ENCODE results near the gene IL1RN.

- TF ChIP-seq CTCF (IDR thresholded peaks at IDR 0.05 in 2 of 3, conservative IDR thresholded peaks at IDR 0.05 in 1 of 3; ENCODE audit: control insufficient read depth in 2 of 3, extremely low read depth in 1 of 3, insufficient read depth in 1 of 3, low read depth in 3 of 3, low read length in 3 of 3): no peak
- no peak for TF ChIP-seq RAD21 (IDR thresholded peaks at IDR 0.05; ENCODE audit: insufficient read depth, low read depth, low read length)
- no peak for TF ChIP-seq TCF12 (IDR thresholded peaks at IDR 0.05; ENCODE audit: low read depth, low read length)
- TF ChIP-seq POLR2A (IDR thresholded peaks at IDR 0.05; ENCODE audit: low read depth, low read length): no peak
- TF ChIP-seq SIN3A (IDR thresholded peaks at IDR 0.05; ENCODE audit: low read depth, low read length): no peak
- TF ChIP-seq SMC3 (IDR thresholded peaks at IDR 0.05; ENCODE audit: borderline replicate concordance, low read length): no peak
- no peak for TF ChIP-seq BRCA1 (IDR thresholded peaks at IDR 0.05; ENCODE audit: low read depth, low read length)
- no peak for TF ChIP-seq USF1 (IDR thresholded peaks at IDR 0.05; ENCODE audit: borderline replicate concordance, extremely low read length, insufficient read depth, low read depth, low read length)
- no peak for TF ChIP-seq MAX (IDR thresholded peaks at IDR 0.05; ENCODE audit: low read depth, low read length)
- TF ChIP-seq HCFC1 (IDR thresholded peaks at IDR 0.05; ENCODE audit: low read length): no peak
- no peak for TF ChIP-seq FOXM1 (IDR thresholded peaks at IDR 0.05; ENCODE audit: low read depth, low read length)
- TF ChIP-seq KDM1A (IDR thresholded peaks at IDR 0.05; ENCODE audit: borderline replicate concordance): no peak
- no peak for TF ChIP-seq EP300 (IDR thresholded peaks at IDR 0.05; ENCODE audit: borderline replicate concordance in 1 of 2, control insufficient read depth in 1 of 2, low read depth in 2 of 2, low read length in 2 of 2)
- TF ChIP-seq, protein P1, sequence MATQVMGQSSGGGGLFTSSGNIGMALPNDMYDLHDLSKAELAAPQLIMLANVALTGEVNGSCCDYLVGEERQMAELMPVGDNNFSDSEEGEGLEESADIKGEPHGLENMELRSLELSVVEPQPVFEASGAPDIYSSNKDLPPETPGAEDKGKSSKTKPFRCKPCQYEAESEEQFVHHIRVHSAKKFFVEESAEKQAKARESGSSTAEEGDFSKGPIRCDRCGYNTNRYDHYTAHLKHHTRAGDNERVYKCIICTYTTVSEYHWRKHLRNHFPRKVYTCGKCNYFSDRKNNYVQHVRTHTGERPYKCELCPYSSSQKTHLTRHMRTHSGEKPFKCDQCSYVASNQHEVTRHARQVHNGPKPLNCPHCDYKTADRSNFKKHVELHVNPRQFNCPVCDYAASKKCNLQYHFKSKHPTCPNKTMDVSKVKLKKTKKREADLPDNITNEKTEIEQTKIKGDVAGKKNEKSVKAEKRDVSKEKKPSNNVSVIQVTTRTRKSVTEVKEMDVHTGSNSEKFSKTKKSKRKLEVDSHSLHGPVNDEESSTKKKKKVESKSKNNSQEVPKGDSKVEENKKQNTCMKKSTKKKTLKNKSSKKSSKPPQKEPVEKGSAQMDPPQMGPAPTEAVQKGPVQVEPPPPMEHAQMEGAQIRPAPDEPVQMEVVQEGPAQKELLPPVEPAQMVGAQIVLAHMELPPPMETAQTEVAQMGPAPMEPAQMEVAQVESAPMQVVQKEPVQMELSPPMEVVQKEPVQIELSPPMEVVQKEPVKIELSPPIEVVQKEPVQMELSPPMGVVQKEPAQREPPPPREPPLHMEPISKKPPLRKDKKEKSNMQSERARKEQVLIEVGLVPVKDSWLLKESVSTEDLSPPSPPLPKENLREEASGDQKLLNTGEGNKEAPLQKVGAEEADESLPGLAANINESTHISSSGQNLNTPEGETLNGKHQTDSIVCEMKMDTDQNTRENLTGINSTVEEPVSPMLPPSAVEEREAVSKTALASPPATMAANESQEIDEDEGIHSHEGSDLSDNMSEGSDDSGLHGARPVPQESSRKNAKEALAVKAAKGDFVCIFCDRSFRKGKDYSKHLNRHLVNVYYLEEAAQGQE (IDR thresholded peaks at IDR 0.05; ENCODE audit: low read depth, low read length): no peak
Observed at GRCh38 chr2:113179446-113180045, 52.1 kb downstream of the IL1RN start.

Data from GM12878 (cell line).